GM12891 (cell line): Measurements from ENCODE around the gene BTLA.
"Not testable (repeated sequence)": the region's sequence is repeated elsewhere in the genome, so short reads cannot be mapped to it uniquely, and the experiment has no call there.

Source experiments
- DNase-seq: peaks from one replicate; pipeline ENCODE4 v3.0.0; 2011; ENCODE audit warnings: low spot score; ENCODE audit not compliant: insufficient read length
- FAIRE-seq: peaks from 2 replicates; lab custom pipeline; 2011; peaks lifted over from hg19 to GRCh38; lab: Jason Lieb, UNC
- PAX5 ChIP-seq: IDR thresholded peaks from 2 replicates; pipeline ENCODE4 v1.6.1; 2011; ENCODE audit warnings: low read length, moderate library complexity, mild to moderate bottlenecking; ENCODE audit not compliant: insufficient read depth, severe bottlenecking
- POLR2A ChIP-seq: IDR thresholded peaks from 2 replicates; pipeline ENCODE4 v1.6.1; 2011; ENCODE audit warnings: low read depth, low read length, control low read depth
- POLR2AphosphoS5 ChIP-seq: IDR thresholded peaks from 2 replicates; pipeline ENCODE4 v1.6.1; 2011; ENCODE audit warnings: low read depth, low read length, control low read depth
- POU2F2 ChIP-seq: IDR thresholded peaks from 2 replicates; pipeline ENCODE4 v1.6.1; 2011; ENCODE audit warnings: low read depth, mild to moderate bottlenecking, control low read depth, low read length, moderate library complexity
- SPI1 ChIP-seq: IDR thresholded peaks from 2 replicates; pipeline ENCODE4 v1.6.1; 2011; ENCODE audit warnings: low read depth, low read length, control low read depth
- TAF1 ChIP-seq: IDR thresholded peaks from 2 replicates; pipeline ENCODE4 v1.6.1; 2011; ENCODE audit warnings: low read depth, low read length, control low read depth

The BTLA gene

GRCh38 chr3:112512320-112512719 lies 13.0 kb upstream of the BTLA start:
- FAIRE-seq: no peak
- TF ChIP-seq POU2F2 (no peak), POLR2AphosphoS5 (no peak), PAX5 (no peak), POLR2A (no peak), TAF1 (no peak), SPI1 (no peak)
- DNase-seq: no peak

- no peak for FAIRE-seq
- DNase-seq: no peak
- TF ChIP-seq POLR2A: no peak
- no peak for TF ChIP-seq POLR2AphosphoS5
- TF ChIP-seq TAF1: no peak
- TF ChIP-seq PAX5: no peak
- no peak for TF ChIP-seq POU2F2
- peak; percentile 37 for TF ChIP-seq SPI1
Observed at GRCh38 chr3:112508860-112509259, 9.6 kb upstream of the BTLA start.

- FAIRE-seq: no peak
- TF ChIP-seq POLR2AphosphoS5: no peak
- no peak for TF ChIP-seq POLR2A
- no peak for TF ChIP-seq PAX5
- no peak for TF ChIP-seq TAF1
- no peak for TF ChIP-seq POU2F2
- no peak for TF ChIP-seq SPI1
Observed at GRCh38 chr3:112508261-112508660, 9.0 kb upstream of the BTLA start.

GRCh38 chr3:112505907-112506306 lies 6.6 kb upstream of the BTLA start:
- TF ChIP-seq TAF1 (no peak), SPI1 (no peak), POLR2A (no peak), POU2F2 (no peak), POLR2AphosphoS5 (no peak), PAX5 (no peak)
- no peak for DNase-seq
- peak; percentile 69 for FAIRE-seq

More at GRCh38 chr3:112508261-112508660, 9.0 kb upstream of the BTLA start:
- DNase-seq: no peak

GRCh38 chr3:112504123-112504522 lies 4.9 kb upstream of the BTLA start:
- DNase-seq (no peak), FAIRE-seq (peak; percentile 66)
- TF ChIP-seq SPI1 (no peak), PAX5 (no peak), POLR2AphosphoS5 (no peak), TAF1 (no peak), POLR2A (no peak), POU2F2 (no peak)

GRCh38 chr3:112503304-112503972 lies 4.2 kb upstream of the BTLA start:
- FAIRE-seq (no peak), DNase-seq (no peak)
- TF ChIP-seq PAX5 (no peak), POLR2AphosphoS5 (no peak), TAF1 (no peak), SPI1 (no peak), POU2F2 (no peak), POLR2A (no peak)

- TF ChIP-seq TAF1 (no peak), POLR2AphosphoS5 (no peak), PAX5 (no peak), SPI1 (no peak), POLR2A (no peak), POU2F2 (no peak)
- FAIRE-seq (no peak), DNase-seq (no peak)
Observed at GRCh38 chr3:112500621-112501020, 1.3 kb upstream of the BTLA start.

- peak; percentile 86 for FAIRE-seq
- TF ChIP-seq POU2F2 (no peak), SPI1 (peak; percentile 20; the same call in 1 of the 2 replicates), TAF1 (peak; percentile 31; the same call in 1 of the 2 replicates)
- DNase-seq: no peak
Observed at GRCh38 chr3:112497897-112498548, 1.2 kb downstream of the BTLA start.

- no peak for DNase-seq
- no peak for TF ChIP-seq TAF1
- TF ChIP-seq PAX5: no peak
- FAIRE-seq: peak; percentile 59
Observed at GRCh38 chr3:112496366-112497067, 2.8 kb downstream of the BTLA start.

GRCh38 chr3:112494448-112494767 lies 4.9 kb downstream of the BTLA start:
- peak; percentile 52 for FAIRE-seq
- DNase-seq: not testable (repeated sequence)
